Astrocyte of the cerebellum (primary cell): ENCODE data around the gene B3GAT2.

Experiments
- DNase-seq: peaks from one replicate; pipeline ENCODE4 v3.0.0-alpha.2; 2011; ENCODE audit warnings: low read depth
- H3K4me3 ChIP-seq: 2 replicates; pipeline ENCODE4 v1.5.1; 2011; ENCODE audit warnings: mild to moderate bottlenecking, low read depth, low read length, moderate library complexity
- CTCF ChIP-seq: IDR thresholded peaks from 2 replicates; pipeline ENCODE4 v1.5.1; 2012; ENCODE audit warnings: low read length, low read depth, moderate library complexity, mild to moderate bottlenecking; ENCODE audit errors: missing control alignments
- in situ Hi-C: cut with HindIII; loops from 2 replicates; pipeline ENCODE4 v1.10.0; 2017; ENCODE audit warnings: low sequenced_read_pairs

The B3GAT2 gene

GRCh38 chr6:70901324-70901723, 55.5 kb downstream of the B3GAT2 start:
- H3K4me3 ChIP-seq, result no peak overlapping the region
- DNase-seq, result no peak
- TF ChIP-seq CTCF, result peak; percentile 24
- in situ Hi-C loops, result no loop called here

- H3K4me3 ChIP-seq, result no peak overlapping the region
- in situ Hi-C loops, result no loop called here
- no peak for TF ChIP-seq CTCF
- no peak for DNase-seq
Observed at GRCh38 chr6:70900047-70900446, 56.8 kb downstream of the B3GAT2 start.

- no peak overlapping the region for H3K4me3 ChIP-seq
- DNase-seq, result no peak
- TF ChIP-seq CTCF, result no peak
- in situ Hi-C loops, result no loop called here
Observed at GRCh38 chr6:70894001-70894400, 62.9 kb downstream of the B3GAT2 start.

GRCh38 chr6:70889270-70889669, 67.6 kb downstream of the B3GAT2 start:
- no peak overlapping the region for H3K4me3 ChIP-seq
- TF ChIP-seq CTCF, result no peak
- in situ Hi-C loops, result no loop called here
- DNase-seq, result no peak

DNA sequence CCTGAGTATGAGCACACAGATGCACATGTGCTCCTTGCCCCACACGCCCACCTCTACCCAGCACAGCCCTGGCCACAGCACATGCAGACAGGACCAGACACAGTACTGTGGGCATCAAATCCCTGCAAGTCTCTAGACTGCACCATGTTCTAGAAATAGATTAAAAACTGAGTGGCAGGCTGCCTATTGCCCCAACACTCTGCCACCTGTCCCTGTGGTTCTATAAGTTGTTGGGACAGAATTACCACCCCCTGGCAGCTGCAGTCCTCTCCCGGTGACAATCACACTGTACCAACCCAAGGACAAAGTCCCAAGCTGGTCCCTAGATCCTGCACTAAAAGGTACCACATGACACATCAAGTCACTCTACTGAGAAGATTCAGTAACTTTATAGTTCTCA, 70.2 kb downstream of the B3GAT2 start:
- in situ Hi-C loops, result no loop called here
- H3K4me3 ChIP-seq, result no peak overlapping the region
- TF ChIP-seq CTCF, result no peak
- DNase-seq, result no peak

DNA sequence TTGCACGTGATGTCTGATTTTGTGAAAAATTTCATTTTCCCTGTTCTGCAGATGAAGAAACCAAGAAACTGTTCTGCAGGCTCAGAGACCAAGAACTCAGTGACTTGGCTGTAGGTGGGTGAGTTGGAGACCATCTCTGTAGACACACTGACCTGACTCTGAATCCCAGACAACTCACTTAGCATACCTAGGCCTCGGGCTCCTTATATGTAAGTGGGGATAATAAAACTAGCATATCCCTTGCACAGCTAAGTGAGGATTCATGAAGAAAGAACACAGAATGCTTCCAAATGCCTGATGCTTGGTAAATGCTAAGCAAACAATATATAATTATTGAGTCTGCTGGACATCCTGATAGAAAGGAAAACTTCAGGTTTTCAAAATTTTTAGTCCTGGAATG, 70.8 kb downstream of the B3GAT2 start:
- in situ Hi-C loops, result no loop called here
- DNase-seq, result no peak
- no peak overlapping the region for H3K4me3 ChIP-seq
- TF ChIP-seq CTCF, result no peak
